Psoas muscle (tissue), 8 donors: Measurements from ENCODE around the gene ADA. TPM values are rescaled to one million over a fixed set of nuclear protein-coding genes. Genes with fewer than 3 reads are reported as not detected.
"Not testable (repeated sequence)": the region's sequence is repeated elsewhere in the genome, so short reads cannot be mapped to it uniquely, and the experiment has no call there.

Experiments
- ATAC-seq, 4 donors: fragments of 200-7000 bp; cut with Tn5 transposase; one replicate each; pipeline ENCODE4 v1.9.1; 2020; ENCODE audit warnings: moderate library complexity in 3 of 4, mild to moderate bottlenecking in 2 of 4
- DNase-seq, 2 donors: peaks; one replicate each; pipeline ENCODE4 v3.0.0-alpha.2; 2020
- H3K27ac ChIP-seq: fragments of 200-600 bp; one replicate; pipeline ENCODE4 v1.8.0; 2022
- H3K27me3 ChIP-seq, 3 donors: fragments of 200-600 bp in 1 of 3; one replicate each; pipeline versions ENCODE4 v1.6.1 to v1.8.0; 2013 to 2022; ENCODE audit warnings: low read length in 2 of 3, mild to moderate bottlenecking in 2 of 3, moderate library complexity in 1 of 3; ENCODE audit not compliant: insufficient read depth in 3 of 3
- H3K36me3 ChIP-seq, 2 donors: fragments of 200-600 bp in 1 of 2; one replicate each; pipeline versions ENCODE4 v1.6.1 to v1.8.0; 2013 to 2022; ENCODE audit warnings: low read depth in 1 of 2, mild to moderate bottlenecking in 1 of 2, moderate library complexity in 1 of 2; ENCODE audit not compliant: insufficient read depth in 1 of 2
- H3K4me1 ChIP-seq: fragments of 200-600 bp; one replicate; pipeline ENCODE4 v1.8.0; 2022
- H3K4me3 ChIP-seq: fragments of 200-600 bp; one replicate; pipeline ENCODE4 v1.8.0; 2022; ENCODE audit warnings: mild to moderate bottlenecking
- H3K9me3 ChIP-seq: fragments of 200-600 bp; one replicate; pipeline ENCODE4 v1.8.0; 2022
- WGBS, 3 donors: extraction: QIAGEN DNeasy Blood & Tissue Kit; methylation state at CpG; one replicate each; pipeline versions ENCODE4 v1.1.6 to v1.1.7; 2013; 5-methylcytosine and 5-hydroxymethylcytosine counted together
- intact Hi-C, 2 donors: fragments of 100-400 bp; cut with DNase I; formaldehyde crosslinking; loops; one replicate each; pipeline versions ENCODE4 v1.11.0 to v1.14.2; 2022
- polyA plus RNA-seq, 3 donors: library from polyadenylated mRNA; stranded (reverse); fragments of 200-250 nt; gene quantifications; one replicate each; pipeline ENCODE4 v1.2.3, GENCODE V29; 2013
- total RNA-seq, 4 donors: library from RNA; stranded (reverse); fragmentation: NEBNext Ultra II Directional in 2 of 4; extraction: Animal tissue kit (Norgen Biotek cat#: 25700) in 2 of 4; gene quantifications; one replicate each; pipeline versions ENCODE4 v1.2.1 to v1.2.4, GENCODE V29; 2021 to 2023
- TF ChIP-seq, protein P1 (sequence below): fragments of 200-600 bp; IDR thresholded peaks from one replicate; pipeline ENCODE4 v1.8.0; 2022; ENCODE audit warnings: antibody characterized with exemption
- donor health status: healthy with polysubstance abuse.
- donor health status: DM: no; HTN: no; CAD: no; lungs with moderate emphysema.
- donor health status: Bipolar disorder and iron deficiency.
- donor health status: healthy.
- donor health status: DM: yes; HTN: yes; CAD: no.
- donor health status: DM: no; HTN: no; CAD: no.
- donor health status: DM: no; HTN: no; CAD: no.
- donor health status: DM: yes; HTN: yes; CAD: no.

The ADA gene
- total and polyA plus RNA-seq, 7 donors: 3.3 to 5.8 (median 4.2) TPM

DNA sequence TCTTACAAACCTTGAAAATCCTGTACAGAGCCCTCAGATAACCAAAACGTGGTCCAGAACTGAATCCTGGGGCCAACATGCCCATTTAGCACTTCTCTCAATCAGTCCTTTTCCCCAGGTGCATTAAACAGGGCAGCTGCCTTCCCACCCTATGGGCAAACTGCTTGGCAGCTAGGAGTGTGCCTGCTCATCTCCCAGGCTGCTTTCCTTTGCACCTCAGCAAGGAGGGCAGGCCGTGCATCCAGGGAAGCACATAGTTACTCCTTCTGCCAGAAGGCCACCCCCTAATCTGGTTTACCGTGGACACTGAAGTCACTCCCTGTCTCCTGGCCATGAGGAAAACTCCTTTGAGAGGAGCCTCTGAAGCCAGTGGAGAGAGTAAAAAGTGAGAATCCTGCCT is 59.1 kb downstream of the ADA start:
- H3K4me3 ChIP-seq: no peak overlapping the region
- no peak overlapping the region for H3K27ac ChIP-seq
- ATAC-seq: no peak
- H3K4me1 ChIP-seq: peaks cover 54% of the 10 kb centered on the region
- H3K27me3 ChIP-seq: no peaks in the 10 kb centered on the region
- TF ChIP-seq, protein P1, sequence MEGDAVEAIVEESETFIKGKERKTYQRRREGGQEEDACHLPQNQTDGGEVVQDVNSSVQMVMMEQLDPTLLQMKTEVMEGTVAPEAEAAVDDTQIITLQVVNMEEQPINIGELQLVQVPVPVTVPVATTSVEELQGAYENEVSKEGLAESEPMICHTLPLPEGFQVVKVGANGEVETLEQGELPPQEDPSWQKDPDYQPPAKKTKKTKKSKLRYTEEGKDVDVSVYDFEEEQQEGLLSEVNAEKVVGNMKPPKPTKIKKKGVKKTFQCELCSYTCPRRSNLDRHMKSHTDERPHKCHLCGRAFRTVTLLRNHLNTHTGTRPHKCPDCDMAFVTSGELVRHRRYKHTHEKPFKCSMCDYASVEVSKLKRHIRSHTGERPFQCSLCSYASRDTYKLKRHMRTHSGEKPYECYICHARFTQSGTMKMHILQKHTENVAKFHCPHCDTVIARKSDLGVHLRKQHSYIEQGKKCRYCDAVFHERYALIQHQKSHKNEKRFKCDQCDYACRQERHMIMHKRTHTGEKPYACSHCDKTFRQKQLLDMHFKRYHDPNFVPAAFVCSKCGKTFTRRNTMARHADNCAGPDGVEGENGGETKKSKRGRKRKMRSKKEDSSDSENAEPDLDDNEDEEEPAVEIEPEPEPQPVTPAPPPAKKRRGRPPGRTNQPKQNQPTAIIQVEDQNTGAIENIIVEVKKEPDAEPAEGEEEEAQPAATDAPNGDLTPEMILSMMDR: no peak
- no peak for DNase-seq
- H3K36me3 ChIP-seq: peaks cover 2 to 56% of the 10 kb centered on the region in 2 donors
- intact Hi-C loops: no loop called here
- no peaks in the 10 kb centered on the region for H3K9me3 ChIP-seq
- 62 to 83% (median 72%) methylated on average over 3 of the region's 3 CpGs for WGBS, 3 donors

DNA sequence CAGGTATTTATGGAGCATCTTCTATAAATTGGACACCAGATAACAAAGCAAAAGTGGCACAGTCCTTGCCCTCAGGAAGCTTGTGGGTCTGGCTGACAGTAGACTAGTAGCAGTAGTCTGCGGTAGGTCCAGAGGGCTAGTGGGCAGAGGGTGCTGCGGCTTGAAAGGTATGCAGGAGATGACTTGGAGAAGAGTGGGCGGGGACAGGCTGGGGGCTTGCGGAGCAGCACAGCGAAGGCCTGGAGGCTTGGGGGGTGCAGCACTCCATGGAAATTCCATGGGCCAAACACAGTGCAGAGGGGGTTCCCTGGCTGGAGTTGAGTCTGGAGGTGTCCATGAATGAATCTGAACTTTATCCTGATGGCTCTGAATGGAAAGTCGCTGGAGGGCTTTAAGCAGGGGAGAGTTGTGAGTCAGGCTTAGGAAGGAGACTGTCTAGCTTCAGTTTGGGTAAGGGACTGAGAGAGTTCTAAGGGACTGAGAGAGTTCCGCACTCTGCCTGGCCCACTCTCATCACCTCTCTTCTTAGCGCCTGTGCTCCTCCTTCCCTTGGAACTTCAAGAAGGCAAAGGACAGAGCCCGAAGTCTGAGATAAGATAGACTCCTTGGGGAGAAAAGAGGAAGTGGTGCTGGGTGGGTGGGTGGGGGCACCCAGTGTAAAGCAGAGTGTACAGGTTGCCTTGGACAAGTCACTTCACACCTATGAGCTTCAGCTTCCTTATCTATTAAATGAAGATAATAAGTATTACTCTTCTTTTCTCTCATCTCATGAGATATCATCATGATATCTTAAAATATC is 60.3 kb downstream of the ADA start:
- Histone ChIP-seq H3K9me3 (no peaks in the 10 kb centered on the region), H3K27me3 (no peaks in the 10 kb centered on the region), H3K27ac (no peak overlapping the region), H3K4me1 (peaks cover 56% of the 10 kb centered on the region), H3K36me3 (peaks cover 2 to 68% of the 10 kb centered on the region in 2 donors), H3K4me3 (no peak overlapping the region)
- WGBS, 3 donors: 88 to 89% (median 88%) methylated on average over 9 of the region's 9 CpGs
- DNase-seq (no peak), ATAC-seq (no peak)
- TF ChIP-seq, protein P1: no peak
- intact Hi-C loops: no loop called here

GRCh38 chr20:44589537-44589936 is 62.0 kb downstream of the ADA start:
- intact Hi-C loops: no loop called here
- H3K27ac ChIP-seq: no peak overlapping the region
- no peak for ATAC-seq

GRCh38 chr20:44588321-44588720 is 63.2 kb downstream of the ADA start:
- H3K27me3 ChIP-seq, intact Hi-C loops, H3K9me3 ChIP-seq, H3K27ac ChIP-seq, DNase-seq, ATAC-seq, H3K4me3 ChIP-seq: not testable (repeated sequence)
- H3K36me3 ChIP-seq: peaks cover 2 to 52% of the 10 kb centered on the region in 2 donors
- H3K4me1 ChIP-seq: peaks cover 47% of the 10 kb centered on the region
- 94 to 97% (median 97%) methylated on average over 9 of the region's 9 CpGs for WGBS, 3 donors

More at GRCh38 chr20:44589537-44589936, 62.0 kb downstream of the ADA start:
- TF ChIP-seq, protein P1: no peak
- H3K27me3 ChIP-seq: no peaks in the 10 kb centered on the region
- H3K4me1 ChIP-seq: peaks cover 58% of the 10 kb centered on the region
- no peak for DNase-seq
- peaks cover 2 to 64% of the 10 kb centered on the region in 2 donors for H3K36me3 ChIP-seq
- no peak overlapping the region for H3K4me3 ChIP-seq
- no peaks in the 10 kb centered on the region for H3K9me3 ChIP-seq
- WGBS, 3 donors: 75 to 81% (median 75%) methylated on average over 4 of the region's 4 CpGs

- intact Hi-C loops: no loop called here
- H3K4me3 ChIP-seq: peak overlapping the region; percentile 88
- peaks cover 2 to 45% of the 10 kb centered on the region in 2 donors for H3K36me3 ChIP-seq
- peaks cover 47% of the 10 kb centered on the region for H3K4me1 ChIP-seq
- no peaks in the 10 kb centered on the region for H3K27me3 ChIP-seq
- H3K9me3 ChIP-seq: no peaks in the 10 kb centered on the region
- peak overlapping the region; percentile 33 for H3K27ac ChIP-seq
- TF ChIP-seq, protein P1: no peak
- 73 to 76% (median 75%) methylated on average over 10 of the region's 10 CpGs for WGBS, 3 donors
- DNase-seq (no peak), ATAC-seq (no peak)
Measured at GRCh38 chr20:44587035-44587980, 64.2 kb downstream of the ADA start.
